HEK293 (cell line): ENCODE data around the gene CYTH4.

Source experiments
- CTCF ChIA-PET: fragments of 350-600 bp; formaldehyde crosslinking; extraction: SDS; loops from one replicate; lab custom pipeline; 2021; ENCODE audit warnings: antibody characterized with exemption; lab: Yijun Ruan, JAX
- POLR2A ChIA-PET: fragments of 300-600 bp; formaldehyde crosslinking; extraction: SDS; loops from one replicate; lab custom pipeline; 2020; ENCODE audit warnings: antibody characterized with exemption, inconsistent platforms; lab: Yijun Ruan, JAX
- H3K27ac ChIP-seq: fragments of 200-500 bp; sonication (Bioruptor generic); 2 replicates; pipeline ENCODE4 v1.5.1; 2014; ENCODE audit warnings: low read depth, low read length, control low read depth, inconsistent platforms; ENCODE audit errors: extremely low read depth
- H3K36me3 ChIP-seq, 2 experiments: fragments of 200-500 bp in 1 of 2; sonication (Bioruptor generic) in 1 of 2; 1 replicate in 1 of 2; 2 replicates in 1 of 2; pipeline ENCODE4 v1.5.1; 2014 to 2017; ENCODE audit warnings: inconsistent platforms in 2 of 2, low read length in 2 of 2; ENCODE audit not compliant: control insufficient read depth in 2 of 2, insufficient read depth in 1 of 2
- H3K4me1 ChIP-seq: fragments of 200-500 bp; sonication (Bioruptor generic); 2 replicates; pipeline ENCODE4 v1.5.1; 2014; ENCODE audit warnings: mild to moderate bottlenecking, low read length, inconsistent platforms; ENCODE audit not compliant: control insufficient read depth, insufficient read depth
- H3K4me3 ChIP-seq: 2 replicates; pipeline ENCODE4 v1.5.1; 2011; ENCODE audit warnings: low read depth, mild to moderate bottlenecking, control low read depth, low read length, moderate library complexity
- H3K9me3 ChIP-seq: fragments of 200-500 bp; sonication (Bioruptor generic); 2 replicates; pipeline ENCODE4 v1.5.1; 2014; ENCODE audit warnings: low read depth, low read length, inconsistent platforms; ENCODE audit not compliant: control insufficient read depth, insufficient read depth
- BCL11B ChIP-seq: fragments of 450-650 bp; formaldehyde crosslinking; IDR thresholded peaks from 2 replicates; pipeline ENCODE4 v1.5.1; 2016; ENCODE audit warnings: low read depth, missing biosample characterization, missing genetic modification characterization
- EGR2 ChIP-seq: fragments of 450-650 bp; formaldehyde crosslinking; IDR thresholded peaks from 2 replicates; pipeline ENCODE4 v1.5.1; 2016; ENCODE audit warnings: low read depth, missing biosample characterization, missing genetic modification characterization
- GLIS1 ChIP-seq: fragments of 450-650 bp; formaldehyde crosslinking; IDR thresholded peaks from 2 replicates; pipeline ENCODE4 v1.5.1; 2016; ENCODE audit warnings: missing biosample characterization, missing genetic modification characterization
- IKZF3 ChIP-seq: fragments of 450-650 bp; IDR thresholded peaks from 2 replicates; pipeline ENCODE4 v1.5.0; 2018; ENCODE audit warnings: missing biosample characterization, mild to moderate bottlenecking, missing genetic modification characterization, moderate library complexity
- KLF16 ChIP-seq: fragments of 450-650 bp; formaldehyde crosslinking; IDR thresholded peaks from 2 replicates; pipeline ENCODE4 v1.5.1; 2017; ENCODE audit warnings: missing biosample characterization, missing genetic modification characterization
- KLF17 ChIP-seq: fragments of 450-650 bp; formaldehyde crosslinking; IDR thresholded peaks from 2 replicates; pipeline ENCODE4 v1.5.1; 2016; ENCODE audit warnings: missing biosample characterization, missing genetic modification characterization
- SP2 ChIP-seq: fragments of 450-650 bp; formaldehyde crosslinking; IDR thresholded peaks from 2 replicates; pipeline ENCODE4 v1.5.1; 2016; ENCODE audit warnings: missing biosample characterization, missing genetic modification characterization
- TCF7L2 ChIP-seq: IDR thresholded peaks from 2 replicates; pipeline ENCODE4 v1.6.1; 2011; ENCODE audit warnings: low read depth, mild to moderate bottlenecking, inconsistent platforms, low read length, moderate library complexity, borderline replicate concordance
- ZIC2 ChIP-seq: fragments of 450-650 bp; formaldehyde crosslinking; IDR thresholded peaks from 2 replicates; pipeline ENCODE4 v1.5.1; 2016; ENCODE audit warnings: missing biosample characterization, missing genetic modification characterization
- ZNF16 ChIP-seq: fragments of 450-650 bp; formaldehyde crosslinking; IDR thresholded peaks from 2 replicates; pipeline ENCODE4 v1.5.1; 2016; ENCODE audit warnings: low read depth, missing biosample characterization, missing genetic modification characterization
- ZNF184 ChIP-seq: fragments of 450-650 bp; IDR thresholded peaks from 2 replicates; pipeline ENCODE4 v1.5.1; 2018; ENCODE audit warnings: missing biosample characterization, mild to moderate bottlenecking, missing genetic modification characterization
- ZNF214 ChIP-seq: fragments of 450-650 bp; formaldehyde crosslinking; IDR thresholded peaks from 2 replicates; pipeline ENCODE4 v1.5.1; 2017; ENCODE audit warnings: missing biosample characterization, mild to moderate bottlenecking, missing genetic modification characterization, borderline replicate concordance
- ZNF335 ChIP-seq: fragments of 450-650 bp; formaldehyde crosslinking; conservative IDR thresholded peaks from 2 replicates; pipeline ENCODE4 v1.5.1; 2016; ENCODE audit warnings: missing biosample characterization, missing genetic modification characterization
- ZNF366 ChIP-seq: fragments of 450-650 bp; formaldehyde crosslinking; conservative IDR thresholded peaks from 2 replicates; pipeline ENCODE4 v1.5.1; 2016; ENCODE audit warnings: missing biosample characterization, missing genetic modification characterization
- ZNF423 ChIP-seq: fragments of 450-650 bp; formaldehyde crosslinking; IDR thresholded peaks from 2 replicates; pipeline ENCODE4 v1.5.1; 2016; ENCODE audit warnings: missing biosample characterization, missing genetic modification characterization
- ZNF623 ChIP-seq: fragments of 450-650 bp; formaldehyde crosslinking; IDR thresholded peaks from 2 replicates; pipeline ENCODE4 v1.5.1; 2016; ENCODE audit warnings: missing biosample characterization, missing genetic modification characterization
- ZNF624 ChIP-seq: fragments of 450-650 bp; formaldehyde crosslinking; IDR thresholded peaks from 2 replicates; pipeline ENCODE4 v1.5.1; 2017; ENCODE audit warnings: missing biosample characterization, missing genetic modification characterization
- ZNF692 ChIP-seq: fragments of 450-650 bp; formaldehyde crosslinking; IDR thresholded peaks from 2 replicates; pipeline ENCODE4 v1.5.1; 2016; ENCODE audit warnings: missing biosample characterization, missing genetic modification characterization
- ZNF701 ChIP-seq: fragments of 450-650 bp; formaldehyde crosslinking; IDR thresholded peaks from 2 replicates; pipeline ENCODE4 v1.5.1; 2016; ENCODE audit warnings: missing biosample characterization, missing genetic modification characterization
- ZNF76 ChIP-seq: fragments of 450-650 bp; formaldehyde crosslinking; IDR thresholded peaks from 2 replicates; pipeline ENCODE4; 2016; ENCODE audit warnings: low read depth, missing biosample characterization, missing genetic modification characterization, borderline replicate concordance
- ZNF777 ChIP-seq: fragments of 450-650 bp; formaldehyde crosslinking; IDR thresholded peaks from 2 replicates; pipeline ENCODE4 v1.5.1; 2017; ENCODE audit warnings: missing biosample characterization, missing genetic modification characterization, borderline replicate concordance
- ZNF830 ChIP-seq: fragments of 450-650 bp; IDR thresholded peaks from 2 replicates; pipeline ENCODE4 v1.5.0; 2018; ENCODE audit warnings: missing biosample characterization, missing genetic modification characterization, low read depth, mild to moderate bottlenecking, moderate library complexity
- ZSCAN5A ChIP-seq: fragments of 450-650 bp; formaldehyde crosslinking; IDR thresholded peaks from 2 replicates; pipeline ENCODE4 v1.5.1; 2016; ENCODE audit warnings: missing biosample characterization, missing genetic modification characterization
- TF ChIP-seq, protein P1 (sequence below): fragments of 450-650 bp; formaldehyde crosslinking; IDR thresholded peaks from 2 replicates; pipeline ENCODE4 v1.5.1; 2016; ENCODE audit warnings: missing biosample characterization, missing genetic modification characterization

Gene CYTH4

GRCh38 chr22:37239336-37240239 lies 42.7 kb upstream of the CYTH4 start:
- Histone ChIP-seq H3K36me3 (no peaks in the 10 kb centered on the region), H3K9me3 (no peaks in the 10 kb centered on the region), H3K4me1 (no peaks in the 10 kb centered on the region), H3K27ac (no peak overlapping the region), H3K4me3 (no peak overlapping the region)
- TF ChIP-seq ZNF184 (tag by site-specific recombination) (no peak), SP2 (no peak), BCL11B (tag by site-specific recombination) (no peak), IKZF3 (tag by site-specific recombination) (no peak), TCF7L2 (no peak), ZNF214 (tag by site-specific recombination) (no peak), KLF16 (tag by site-specific recombination) (no peak), ZSCAN5A (tag by site-specific recombination) (no peak), KLF17 (tag by site-specific recombination) (no peak), ZNF777 (tag by site-specific recombination) (no peak), ZNF423 (tag by site-specific recombination) (no peak), ZNF701 (tag by site-specific recombination) (no peak), ZNF624 (no peak), ZNF830 (no peak), ZIC2 (tag by site-specific recombination) (no peak), EGR2 (tag by site-specific recombination) (no peak), ZNF366 (tag by site-specific recombination) (no peak), ZNF692 (tag by site-specific recombination) (no peak), ZNF16 (tag by site-specific recombination) (no peak)
- CTCF ChIA-PET, result interaction anchor here (0.6 to 7.8 kb wide), 3 partner anchors 21 to 802 kb away, joined by 3 to 68 read pairs (median 3); no protein-coding TSS in a partner anchor
- POLR2A ChIA-PET, result no interaction called here

DNA sequence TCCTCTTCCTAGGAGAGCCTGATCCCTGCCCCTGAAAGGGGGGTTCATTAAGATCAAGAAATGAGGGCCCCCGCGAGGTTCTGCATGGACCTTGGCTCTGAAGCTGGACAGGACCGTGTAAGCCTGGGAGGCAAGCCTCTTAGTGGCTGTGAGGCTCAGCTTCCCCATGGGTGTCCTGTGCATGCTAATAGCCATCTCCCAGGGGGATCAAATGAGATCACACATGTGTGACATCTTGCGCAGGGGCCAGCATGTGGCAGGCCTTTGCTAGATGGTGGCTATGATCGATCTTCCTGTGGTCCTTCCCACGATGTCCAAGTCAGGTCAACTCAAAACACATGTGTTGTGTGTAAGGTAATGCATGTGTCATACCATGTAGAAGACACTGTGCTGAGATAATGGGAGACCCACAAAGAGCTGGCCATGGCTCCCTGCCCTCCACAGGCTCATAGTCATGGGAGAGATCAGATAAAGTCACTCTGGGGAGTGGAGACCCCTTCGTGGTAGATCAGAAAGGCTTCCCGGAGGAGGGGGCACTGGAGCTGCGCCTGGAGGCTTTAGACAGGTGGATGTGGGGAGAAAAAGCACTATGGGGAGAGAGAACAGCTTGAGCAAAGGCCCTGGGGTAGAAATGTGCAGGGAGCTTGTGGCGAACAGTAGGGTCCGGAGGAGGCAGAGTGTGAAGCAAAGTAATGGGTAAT lies 41.9 kb upstream of the CYTH4 start:
- CTCF ChIA-PET, result interaction anchor here (7.8 kb wide), 1 partner anchor 20 kb away, joined by 68 read pairs; no protein-coding TSS in a partner anchor

More for the DNA sequence above, 41.9 kb upstream of the CYTH4 start:
- POLR2A ChIA-PET, result no interaction called here
- no peaks in the 10 kb centered on the region for H3K36me3 ChIP-seq
- H3K4me1 ChIP-seq, result no peaks in the 10 kb centered on the region
- TF ChIP-seq KLF16 (tag by site-specific recombination), result no peak
- TF ChIP-seq GLIS1 (tag by site-specific recombination), result peak; percentile 15; the same call in 1 of the 2 replicates
- no peak for TF ChIP-seq ZNF76 (tag by site-specific recombination)
- no peak for TF ChIP-seq ZNF335 (tag by site-specific recombination)
- TF ChIP-seq ZIC2 (tag by site-specific recombination), result peak; percentile 52
- TF ChIP-seq ZNF623 (tag by site-specific recombination), result peak; percentile 98
- TF ChIP-seq, protein P1, sequence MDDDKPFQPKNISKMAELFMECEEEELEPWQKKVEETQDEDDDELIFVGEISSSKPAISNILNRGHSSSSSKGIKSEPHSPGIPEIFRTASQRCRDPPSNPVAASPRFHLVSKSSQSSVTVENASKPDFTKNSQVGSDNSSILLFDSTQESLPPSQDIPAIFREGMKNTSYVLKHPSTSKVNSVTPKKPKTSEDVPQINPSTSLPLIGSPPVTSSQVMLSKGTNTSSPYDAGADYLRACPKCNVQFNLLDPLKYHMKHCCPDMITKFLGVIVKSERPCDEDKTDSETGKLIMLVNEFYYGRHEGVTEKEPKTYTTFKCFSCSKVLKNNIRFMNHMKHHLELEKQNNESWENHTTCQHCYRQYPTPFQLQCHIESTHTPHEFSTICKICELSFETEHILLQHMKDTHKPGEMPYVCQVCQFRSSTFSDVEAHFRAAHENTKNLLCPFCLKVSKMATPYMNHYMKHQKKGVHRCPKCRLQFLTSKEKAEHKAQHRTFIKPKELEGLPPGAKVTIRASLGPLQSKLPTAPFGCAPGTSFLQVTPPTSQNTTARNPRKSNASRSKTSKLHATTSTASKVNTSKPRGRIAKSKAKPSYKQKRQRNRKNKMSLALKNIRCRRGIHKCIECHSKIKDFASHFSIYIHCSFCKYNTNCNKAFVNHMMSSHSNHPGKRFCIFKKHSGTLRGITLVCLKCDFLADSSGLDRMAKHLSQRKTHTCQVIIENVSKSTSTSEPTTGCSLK (tag by site-specific recombination), result no peak
- TF ChIP-seq, all 188 proteins: peak for 3
- Histone ChIP-seq H3K4me3 (no peak overlapping the region), H3K9me3 (no peaks in the 10 kb centered on the region), H3K27ac (no peak overlapping the region)
